Esophagus muscularis mucosa (tissue), 4 donors: Measurements from ENCODE around the gene PTPRN2.

ENCODE experiments used
- EP300 ChIP-seq: sonication (generic); formaldehyde crosslinking; IDR thresholded peaks from one replicate; pipeline ENCODE4 v1.6.1; 2017; ENCODE audit warnings: antibody characterized with exemption
- POLR2A ChIP-seq: fragments of 450-650 bp; IDR thresholded peaks from one replicate; pipeline ENCODE4 v1.6.1; 2017; ENCODE audit warnings: antibody characterized with exemption, moderate library complexity, mild to moderate bottlenecking, low read depth
- POLR2AphosphoS5 ChIP-seq, 2 donors: sonication (generic); formaldehyde crosslinking; IDR thresholded peaks; one replicate each; pipeline ENCODE4 v1.6.1; 2017; ENCODE audit warnings: antibody characterized with exemption in 2 of 2
- TF ChIP-seq, protein P1 (sequence below), 3 experiments: fragments of 200-600 bp in 2 of 3; fragments of 450-650 bp in 1 of 3; sonication (generic) in 2 of 3; IDR thresholded peaks; one replicate each; pipeline ENCODE4 v1.5.1; 2017 to 2019; ENCODE audit warnings: antibody characterized with exemption in 3 of 3, mild to moderate bottlenecking in 2 of 3, moderate library complexity in 1 of 3

DNA sequence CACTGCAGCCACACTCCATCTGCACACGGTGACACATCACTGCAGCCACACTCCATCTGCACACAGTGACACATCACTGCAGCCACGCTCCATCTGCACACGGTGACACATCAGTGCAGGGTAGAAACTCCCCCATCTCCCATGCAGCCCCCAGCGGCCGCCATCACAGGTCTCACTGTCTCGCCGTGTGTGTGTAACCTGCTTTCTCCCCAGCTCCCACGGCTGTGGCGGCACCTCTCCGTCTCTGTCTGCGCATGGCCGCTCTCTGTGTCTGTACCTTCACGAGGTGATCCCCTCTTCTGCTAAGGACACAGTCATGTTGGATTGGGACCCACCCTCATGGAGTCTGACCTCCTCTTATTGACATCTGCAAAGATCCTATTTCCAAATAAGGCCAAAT lies 527.4 kb downstream of the PTPRN2 start:
- TF ChIP-seq POLR2A (no peak), EP300 (no peak), POLR2AphosphoS5 (IDR thresholded peaks at IDR 0.05) (no peak)
- TF ChIP-seq, protein P1, sequence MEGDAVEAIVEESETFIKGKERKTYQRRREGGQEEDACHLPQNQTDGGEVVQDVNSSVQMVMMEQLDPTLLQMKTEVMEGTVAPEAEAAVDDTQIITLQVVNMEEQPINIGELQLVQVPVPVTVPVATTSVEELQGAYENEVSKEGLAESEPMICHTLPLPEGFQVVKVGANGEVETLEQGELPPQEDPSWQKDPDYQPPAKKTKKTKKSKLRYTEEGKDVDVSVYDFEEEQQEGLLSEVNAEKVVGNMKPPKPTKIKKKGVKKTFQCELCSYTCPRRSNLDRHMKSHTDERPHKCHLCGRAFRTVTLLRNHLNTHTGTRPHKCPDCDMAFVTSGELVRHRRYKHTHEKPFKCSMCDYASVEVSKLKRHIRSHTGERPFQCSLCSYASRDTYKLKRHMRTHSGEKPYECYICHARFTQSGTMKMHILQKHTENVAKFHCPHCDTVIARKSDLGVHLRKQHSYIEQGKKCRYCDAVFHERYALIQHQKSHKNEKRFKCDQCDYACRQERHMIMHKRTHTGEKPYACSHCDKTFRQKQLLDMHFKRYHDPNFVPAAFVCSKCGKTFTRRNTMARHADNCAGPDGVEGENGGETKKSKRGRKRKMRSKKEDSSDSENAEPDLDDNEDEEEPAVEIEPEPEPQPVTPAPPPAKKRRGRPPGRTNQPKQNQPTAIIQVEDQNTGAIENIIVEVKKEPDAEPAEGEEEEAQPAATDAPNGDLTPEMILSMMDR (IDR thresholded peaks at IDR 0.05) = no peak
